GM23248 (cell line): ENCODE data around the gene C2CD4C. TPM values are rescaled to one million over a fixed set of nuclear protein-coding genes. Genes with fewer than 3 reads are reported as not detected.

ENCODE experiments used
- DNase-seq: peaks from one replicate; pipeline ENCODE4 v3.0.0-alpha.2; 2015
- H2AFZ ChIP-seq: fragments of 200-600 bp; sonication (generic); 2 replicates; pipeline ENCODE4 v1.6.1; 2016; ENCODE audit warnings: antibody characterized with exemption
- H3F3A ChIP-seq: fragments of 200-600 bp; sonication (generic); 2 replicates; pipeline ENCODE4 v1.6.1; 2016; ENCODE audit warnings: mild to moderate bottlenecking, antibody characterized with exemption, mixed run types; ENCODE audit not compliant: insufficient read depth
- H3K27ac ChIP-seq: fragments of 200-600 bp; sonication (generic); 2 replicates; pipeline ENCODE4 v1.5.1; 2016; ENCODE audit warnings: mild to moderate bottlenecking
- H3K27me3 ChIP-seq: fragments of 200-600 bp; sonication (generic); replicated peaks from 2 replicates; pipeline ENCODE4 v1.6.1; 2016; ENCODE audit warnings: mild to moderate bottlenecking; ENCODE audit not compliant: insufficient read depth
- H3K36me3 ChIP-seq: fragments of 200-600 bp; sonication (generic); 2 replicates; pipeline ENCODE4 v1.6.1; 2016; ENCODE audit warnings: low read depth, mild to moderate bottlenecking
- H3K4me1 ChIP-seq: fragments of 200-600 bp; sonication (generic); 2 replicates; pipeline ENCODE4 v1.6.1; 2016; ENCODE audit warnings: mild to moderate bottlenecking; ENCODE audit not compliant: insufficient read depth
- H3K4me2 ChIP-seq: fragments of 200-600 bp; sonication (generic); one replicate; pipeline ENCODE4 v1.6.1; 2016; ENCODE audit warnings: mild to moderate bottlenecking; ENCODE audit not compliant: unreplicated experiment
- H3K4me3 ChIP-seq: fragments of 200-600 bp; sonication (generic); 2 replicates; pipeline ENCODE4 v1.5.1; 2016; ENCODE audit warnings: mild to moderate bottlenecking
- H3K79me2 ChIP-seq: fragments of 200-600 bp; sonication (generic); 2 replicates; pipeline ENCODE4 v1.6.1; 2016; ENCODE audit warnings: mild to moderate bottlenecking; ENCODE audit not compliant: insufficient read depth
- H3K9ac ChIP-seq: fragments of 200-600 bp; sonication (generic); 2 replicates; pipeline ENCODE4 v1.6.1; 2016; ENCODE audit warnings: mild to moderate bottlenecking
- H3K9me2 ChIP-seq: fragments of 200-600 bp; sonication (generic); 2 replicates; pipeline ENCODE4 v1.6.1; 2016; ENCODE audit warnings: mixed run types, mild to moderate bottlenecking, moderate library complexity; ENCODE audit not compliant: insufficient read depth
- H3K9me3 ChIP-seq: fragments of 200-600 bp; sonication (generic); one replicate; pipeline ENCODE4 v1.6.1; 2017; ENCODE audit warnings: low read depth
- H4K20me1 ChIP-seq: fragments of 200-600 bp; sonication (generic); 2 replicates; pipeline ENCODE4 v1.6.0; 2016; ENCODE audit not compliant: insufficient read depth
- EZH2 ChIP-seq: fragments of 200-600 bp; sonication (generic); IDR thresholded peaks from 2 replicates; pipeline ENCODE4 v1.6.1; 2018; ENCODE audit warnings: antibody characterized with exemption, mild to moderate bottlenecking; ENCODE audit not compliant: insufficient read depth, poor library complexity, severe bottlenecking
- EZH2phosphoT487 ChIP-seq: fragments of 200-600 bp; sonication (generic); IDR thresholded peaks from 2 replicates; pipeline ENCODE4 v1.6.1; 2018; ENCODE audit warnings: antibody characterized with exemption, moderate library complexity, mild to moderate bottlenecking, low read depth; ENCODE audit not compliant: insufficient read depth
- WGBS, 2 experiments: methylation state at CpG; one replicate each; pipeline ENCODE4 v1.1.6; 2015 to 2017; ENCODE audit warnings: low lambda C conversion rate in 2 of 2, low coverage in 1 of 2; ENCODE audit errors: missing lambda C conversion rate in 2 of 2; 5-methylcytosine and 5-hydroxymethylcytosine counted together
- in situ Hi-C: fragments of 300-500 bp; cut with MboI; formaldehyde crosslinking; loops from 2 replicates; pipeline ENCODE4 v1.15.0; 2020
- polyA plus RNA-seq: library from polyadenylated mRNA; unstranded; fragments of >200 nt; fragmentation: Nextera tagmentation; extraction: Ambion mirVana; gene quantifications from 2 replicates; pipeline ENCODE4 v1.2.1, GENCODE V29; 2016
- total RNA-seq: library from RNA; depleted of rRNA; stranded (reverse); fragments of >200 nt; shearing (Covaris generic); gene quantifications from 2 replicates; pipeline ENCODE4 v1.2.3, GENCODE V29; 2014

C2CD4C gene
- total and polyA plus RNA-seq, 2 experiments from 2014 or later, result 0.05 to 0.32 TPM

GRCh38 chr19:379796-380195 is 29.2 kb downstream of the C2CD4C start:
- in situ Hi-C loops, result no loop called here

GRCh38 chr19:378706-379105 is 30.2 kb downstream of the C2CD4C start:
- H3K27me3 ChIP-seq, result peaks cover 22% of the 10 kb centered on the region
- 89 to 90% methylated on average over 14 of the region's 14 CpGs for WGBS, 2 experiments
- H4K20me1 ChIP-seq, result no peaks in the 10 kb centered on the region
- H3K9ac ChIP-seq, result no peak overlapping the region
- no peak overlapping the region for H3K4me2 ChIP-seq
- in situ Hi-C loops, result no loop called here
- peaks cover 9% of the 10 kb centered on the region for H3K4me1 ChIP-seq
- TF ChIP-seq EZH2phosphoT487 (no peak), EZH2 (no peak)
- H3F3A ChIP-seq, result no peaks in the 10 kb centered on the region
- no peak overlapping the region for H2AFZ ChIP-seq
- no peaks in the 10 kb centered on the region for H3K36me3 ChIP-seq
- H3K27ac ChIP-seq, result no peak overlapping the region
- no peak overlapping the region for H3K4me3 ChIP-seq
- no peak for DNase-seq
- H3K9me3 ChIP-seq, result no peaks in the 10 kb centered on the region
- no peaks in the 10 kb centered on the region for H3K9me2 ChIP-seq
- H3K79me2 ChIP-seq, result no peaks in the 10 kb centered on the region

More at GRCh38 chr19:379796-380195, 29.2 kb downstream of the C2CD4C start:
- DNase-seq, result no peak
- Histone ChIP-seq H3K9me2 (no peaks in the 10 kb centered on the region), H3K36me3 (no peaks in the 10 kb centered on the region), H4K20me1 (no peaks in the 10 kb centered on the region), H3K4me1 (peaks cover 9% of the 10 kb centered on the region), H3K79me2 (no peaks in the 10 kb centered on the region), H3K27me3 (peaks cover 11% of the 10 kb centered on the region), H3K9me3 (no peaks in the 10 kb centered on the region), H2AFZ (no peak overlapping the region), H3F3A (no peaks in the 10 kb centered on the region), H3K9ac (no peak overlapping the region), H3K27ac (no peak overlapping the region), H3K4me2 (no peak overlapping the region), H3K4me3 (no peak overlapping the region)
- TF ChIP-seq EZH2phosphoT487, result no peak
- TF ChIP-seq EZH2, result no peak
- WGBS, 2 experiments, result 87 to 91% methylated on average over 10 to 16 of the region's 16 CpGs

- H2AFZ ChIP-seq, result no peak overlapping the region
- no peaks in the 10 kb centered on the region for H3K36me3 ChIP-seq
- H3K9me2 ChIP-seq, result no peaks in the 10 kb centered on the region
- no peak overlapping the region for H3K9ac ChIP-seq
- no peaks in the 10 kb centered on the region for H4K20me1 ChIP-seq
- no peak overlapping the region for H3K27ac ChIP-seq
- WGBS, 2 experiments, result 63 to 70% methylated on average over 36 to 38 of the region's 38 CpGs
- no peaks in the 10 kb centered on the region for H3K79me2 ChIP-seq
- no peak overlapping the region for H3K4me2 ChIP-seq
- no peak overlapping the region for H3K4me3 ChIP-seq
- in situ Hi-C loops, result no loop called here
- TF ChIP-seq EZH2, result no peak
- TF ChIP-seq EZH2phosphoT487, result no peak
- H3K4me1 ChIP-seq, result peaks cover 3% of the 10 kb centered on the region
- H3F3A ChIP-seq, result no peaks in the 10 kb centered on the region
- peak; percentile 17 for DNase-seq
- H3K9me3 ChIP-seq, result no peaks in the 10 kb centered on the region
- H3K27me3 ChIP-seq, result peaks cover 29% of the 10 kb centered on the region
These were observed 31.0 kb downstream of the C2CD4C start for GRCh38 chr19:377801-378581.

- H3K36me3 ChIP-seq, result no peaks in the 10 kb centered on the region
- no peak overlapping the region for H3K4me2 ChIP-seq
- no peak overlapping the region for H3K4me3 ChIP-seq
- no peak overlapping the region for H3K27ac ChIP-seq
- DNase-seq, result no peak
- H3F3A ChIP-seq, result no peaks in the 10 kb centered on the region
- H3K9me3 ChIP-seq, result no peaks in the 10 kb centered on the region
- 79 to 81% methylated on average over 8 of the region's 8 CpGs for WGBS, 2 experiments
- H3K9me2 ChIP-seq, result no peaks in the 10 kb centered on the region
- H3K79me2 ChIP-seq, result no peaks in the 10 kb centered on the region
- H3K9ac ChIP-seq, result no peak overlapping the region
- no peak overlapping the region for H2AFZ ChIP-seq
- H4K20me1 ChIP-seq, result no peaks in the 10 kb centered on the region
- TF ChIP-seq EZH2phosphoT487 (no peak), EZH2 (no peak)
- H3K27me3 ChIP-seq, result peaks cover 48% of the 10 kb centered on the region
- in situ Hi-C loops, result no loop called here
- H3K4me1 ChIP-seq, result no peaks in the 10 kb centered on the region; the same call in 1 of the 2 replicates
These were observed 32.9 kb downstream of the C2CD4C start for GRCh38 chr19:376111-376470.
